Stimulated activated CD8-positive, alpha-beta memory T cell treated with anti-CD3 and anti-CD28 coated beads, Interleukin-4, amount 100 ng/mL, for 48 hours (primary cell): Measurements from ENCODE around the gene KCNH2.
"Not testable (repeated sequence)": the region's sequence is repeated elsewhere in the genome, so short reads cannot be mapped to it uniquely, and the experiment has no call there.

Source experiments
- DNase-seq: peaks from one replicate; pipeline ENCODE4 v3.0.0-alpha.2; 2020

KCNH2 gene

DNA sequence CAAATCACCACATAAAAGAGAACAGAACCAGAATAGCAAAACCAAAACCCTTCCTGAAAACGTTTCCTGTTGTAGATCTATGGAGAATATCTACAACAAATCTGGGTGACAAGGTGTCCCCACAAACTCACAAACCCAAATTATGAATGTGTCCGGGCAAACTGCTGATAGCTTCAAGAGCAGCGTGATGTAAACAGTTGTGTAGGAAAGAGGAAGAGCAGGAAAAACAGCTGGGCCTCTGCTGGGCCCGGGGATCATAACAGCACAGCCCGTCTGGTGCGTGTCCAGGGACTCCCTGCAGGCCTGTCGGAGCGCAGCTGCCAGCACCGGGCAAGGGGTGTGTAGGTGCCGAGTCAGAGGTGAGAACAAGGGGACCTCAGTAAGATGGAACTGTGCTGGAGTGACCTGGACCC, 53.7 kb downstream of the KCNH2 start:
- no peak for DNase-seq

DNA sequence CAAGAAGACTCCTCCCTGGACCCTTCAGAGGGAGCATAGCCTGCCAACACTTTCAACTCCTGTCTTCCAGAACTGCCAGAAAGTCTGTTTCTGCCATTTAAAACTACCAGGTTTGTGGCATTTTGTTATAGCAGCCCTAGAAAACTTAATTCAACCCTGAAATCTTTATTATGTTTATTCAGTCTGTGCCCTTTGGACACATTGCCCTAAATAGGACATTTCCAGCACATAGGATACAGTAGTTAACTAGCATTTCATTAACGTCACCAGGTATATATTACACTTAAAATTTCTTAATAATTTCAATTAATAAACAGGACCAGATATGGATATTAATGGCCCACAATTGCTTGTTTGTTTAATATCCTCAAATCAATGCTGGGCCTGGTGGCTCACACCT, 54.3 kb downstream of the KCNH2 start:
- no peak for DNase-seq

DNA sequence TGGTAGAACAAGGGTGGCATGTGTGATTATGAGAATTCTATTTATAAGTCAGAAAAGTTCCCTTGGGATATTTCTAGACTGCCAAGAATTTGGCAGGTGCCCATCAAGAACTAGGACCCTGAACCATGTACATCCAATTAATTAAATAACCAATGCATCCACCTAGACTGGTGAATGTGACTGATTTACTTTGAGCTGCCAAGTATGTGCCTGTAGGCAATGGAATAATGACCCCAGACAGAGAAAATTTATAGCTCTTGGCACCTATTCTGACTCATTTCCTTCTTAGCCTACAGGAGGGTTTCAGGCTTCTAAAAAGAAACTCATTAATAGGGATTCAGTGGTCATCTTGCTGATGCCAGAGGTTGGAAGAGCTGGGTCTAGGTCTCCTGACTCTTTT, 54.9 kb downstream of the KCNH2 start:
- DNase-seq: no peak

DNA sequence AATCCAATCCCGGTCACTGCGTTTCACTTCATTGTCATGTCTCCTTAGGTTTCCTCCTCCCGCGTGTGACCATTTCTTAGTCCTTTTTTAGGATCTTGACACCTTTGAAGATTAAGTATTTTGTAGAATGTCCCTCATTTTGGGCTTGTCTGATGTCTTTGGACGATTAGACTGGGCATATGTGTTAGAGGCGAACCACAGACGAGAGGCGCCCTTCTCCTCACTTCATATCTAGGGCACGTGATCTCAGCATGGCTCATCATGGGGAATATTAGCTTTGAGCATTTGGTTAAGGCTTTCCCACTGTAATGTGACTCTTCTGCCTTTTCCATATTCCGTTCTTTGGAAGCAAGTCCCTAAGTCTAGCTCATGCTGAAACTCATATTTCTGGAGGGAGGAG, 59.0 kb downstream of the KCNH2 start:
- no peak for DNase-seq

DNA sequence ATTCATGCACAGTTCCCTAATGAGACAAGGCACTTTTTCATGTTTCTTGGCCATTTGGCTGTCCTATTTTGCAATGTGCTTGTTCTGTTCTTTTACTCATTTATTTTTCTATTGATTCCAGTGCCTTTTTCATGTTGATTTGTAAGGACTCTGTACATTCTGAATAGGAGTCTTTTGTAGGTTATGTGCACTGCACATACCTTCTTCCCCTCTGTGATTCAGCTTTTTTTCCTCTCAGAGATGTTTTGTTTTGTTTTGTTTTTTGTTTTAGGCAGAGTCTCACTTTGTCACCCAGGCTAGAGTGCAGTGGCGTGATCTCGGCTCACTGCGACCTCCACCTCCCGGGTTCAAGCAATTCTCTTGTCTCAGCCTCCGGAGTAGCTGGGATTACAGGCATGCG, 59.7 kb downstream of the KCNH2 start:
- no peak for DNase-seq

DNA sequence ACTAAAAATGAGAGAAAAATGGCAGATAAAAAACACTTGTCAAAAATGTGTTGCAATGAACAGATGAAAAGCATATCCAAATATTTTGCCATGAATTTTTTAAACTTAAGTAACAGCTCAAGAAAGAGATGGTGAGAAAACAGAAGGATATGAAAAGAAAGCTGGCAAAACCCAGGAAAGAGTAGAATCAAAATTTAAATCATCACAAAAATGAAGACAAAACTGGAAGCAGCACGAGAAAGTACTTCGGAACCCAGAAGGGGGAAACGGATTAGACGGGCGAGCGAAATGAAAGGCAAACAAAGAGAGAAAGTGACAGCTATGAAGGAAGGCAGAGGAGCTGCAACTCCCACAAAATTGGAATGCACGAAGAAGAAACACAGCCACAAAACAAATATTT, 60.2 kb downstream of the KCNH2 start:
- DNase-seq: no peak

DNA sequence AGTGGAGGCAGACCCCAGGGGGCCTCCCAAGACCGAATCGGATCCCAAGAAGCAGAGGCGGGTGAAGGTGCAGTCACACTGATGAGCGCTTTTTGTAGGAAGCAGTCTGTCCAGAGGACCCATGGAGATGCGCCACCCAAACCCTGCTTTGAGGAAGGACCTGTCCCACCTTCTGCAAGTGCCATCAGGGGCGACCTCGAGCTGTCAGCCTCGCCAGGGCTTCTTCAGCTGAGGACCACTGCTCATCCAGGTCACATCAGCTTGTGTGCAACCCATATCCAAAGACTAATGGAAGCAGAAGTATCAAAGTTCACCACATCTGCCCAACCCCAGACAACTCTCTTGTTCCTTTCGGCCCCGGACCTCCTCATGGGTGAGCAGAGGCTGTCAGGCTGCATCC, 61.5 kb downstream of the KCNH2 start:
- DNase-seq: no peak

DNA sequence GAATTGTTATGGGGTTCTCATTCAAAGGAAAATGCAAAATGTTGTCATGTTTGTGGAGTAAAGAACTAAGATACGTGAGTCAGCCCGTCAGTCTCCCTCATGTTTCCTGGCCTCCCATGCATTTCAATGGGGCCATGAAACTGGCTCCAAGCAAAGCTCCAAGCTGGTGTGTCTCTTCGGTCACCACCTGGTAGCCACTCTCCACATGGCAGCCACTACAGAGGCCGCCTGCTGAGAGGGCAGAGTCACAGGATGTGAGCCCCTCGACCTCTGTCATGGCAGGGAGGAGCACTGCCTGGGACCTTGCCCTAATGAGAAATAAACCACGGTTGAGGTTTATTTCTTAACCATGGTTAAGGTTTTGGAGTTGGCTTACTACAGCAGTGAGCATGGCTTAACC, 63.2 kb downstream of the KCNH2 start:
- DNase-seq: no peak

DNA sequence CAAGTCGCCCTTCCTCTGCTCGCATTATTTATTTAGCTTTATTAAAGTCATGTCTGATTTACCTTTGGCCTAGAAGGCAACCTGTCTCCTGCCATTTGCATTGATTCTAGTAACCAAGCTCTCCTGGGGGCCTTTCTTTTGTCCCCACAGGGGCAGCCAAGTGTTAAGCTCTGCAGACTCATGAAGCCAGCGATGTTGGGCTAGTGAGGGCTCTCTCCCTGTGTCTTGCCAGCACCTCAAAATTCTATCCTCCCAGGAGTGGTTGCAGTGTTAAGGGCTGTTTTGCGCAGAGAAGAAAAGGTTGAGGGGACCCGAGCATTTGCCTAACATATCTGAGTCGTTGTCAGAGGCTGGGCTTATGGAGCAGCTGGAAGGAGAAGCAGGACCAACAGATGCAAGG, 63.9 kb downstream of the KCNH2 start:
- DNase-seq: no peak

DNA sequence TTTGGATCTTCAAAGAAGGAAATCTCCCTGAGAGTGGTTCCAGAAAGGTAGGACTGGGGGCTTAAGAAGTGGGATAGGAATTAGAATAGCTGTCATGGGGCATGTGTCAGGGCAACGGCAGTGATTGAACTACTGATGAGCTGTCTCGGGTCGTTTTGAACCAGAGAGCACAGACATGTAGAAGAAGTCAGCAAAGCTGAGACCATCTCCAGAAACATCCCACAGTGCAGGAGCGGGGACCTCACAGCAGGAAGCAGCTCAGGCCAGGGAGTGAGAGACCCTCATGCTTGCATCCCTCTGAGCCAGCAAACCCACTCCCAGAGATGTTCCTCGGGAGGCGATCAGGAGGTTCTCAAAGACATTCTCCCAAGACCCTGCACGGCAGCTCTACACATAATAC, 65.7 kb downstream of the KCNH2 start:
- DNase-seq: no peak

DNA sequence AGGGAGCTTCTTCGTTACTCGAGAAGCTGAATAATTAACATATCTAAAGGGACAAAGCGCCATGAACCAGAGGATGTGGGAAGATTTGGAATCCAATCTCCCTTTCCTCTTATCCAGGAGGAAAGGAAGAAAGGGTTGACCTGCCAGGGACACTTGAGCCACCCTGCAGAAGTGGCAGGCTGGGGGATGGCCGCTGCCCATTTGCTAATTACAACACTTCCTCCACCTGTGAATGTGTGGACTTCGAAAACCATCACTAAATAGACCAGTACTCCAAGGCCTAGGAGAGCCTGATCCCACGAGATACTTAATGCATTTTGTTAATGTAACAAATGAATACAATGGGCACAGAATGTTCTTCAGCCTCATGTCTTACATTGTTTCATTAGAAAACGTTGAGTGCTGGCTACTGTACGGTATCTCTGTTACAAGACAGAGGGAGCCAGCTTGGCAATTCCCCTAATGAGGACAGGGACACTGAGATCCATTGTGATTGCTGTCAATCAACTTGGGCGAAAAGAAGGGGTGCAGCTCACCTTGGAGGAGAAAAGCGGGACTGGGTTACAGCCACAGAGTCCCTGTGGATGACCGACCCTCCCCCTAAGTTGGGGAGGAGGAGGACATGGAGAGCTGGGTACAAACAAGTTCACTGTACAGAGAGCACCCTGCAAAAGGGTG, 66.4 kb downstream of the KCNH2 start:
- DNase-seq: no peak

DNA sequence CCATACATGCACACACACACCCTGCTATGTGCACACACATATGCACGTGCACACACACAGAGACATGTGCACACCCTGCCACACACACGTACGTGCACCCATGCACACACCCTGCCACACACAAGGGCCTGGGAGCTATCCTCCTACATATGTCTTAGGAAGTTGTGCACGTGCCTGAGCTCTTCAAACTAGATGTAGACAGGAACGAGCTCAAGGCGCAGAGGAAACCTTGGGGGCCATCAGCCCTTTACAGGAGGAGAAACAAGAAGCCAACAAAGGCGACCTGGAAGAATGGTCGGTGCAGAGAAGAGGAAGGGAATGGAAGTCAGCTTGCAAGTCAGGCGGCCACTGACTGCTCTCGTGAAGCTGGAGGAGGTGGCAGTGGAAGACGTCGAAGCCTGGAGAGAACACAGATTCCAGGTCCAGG, 67.1 kb downstream of the KCNH2 start:
- no peak for DNase-seq

DNA sequence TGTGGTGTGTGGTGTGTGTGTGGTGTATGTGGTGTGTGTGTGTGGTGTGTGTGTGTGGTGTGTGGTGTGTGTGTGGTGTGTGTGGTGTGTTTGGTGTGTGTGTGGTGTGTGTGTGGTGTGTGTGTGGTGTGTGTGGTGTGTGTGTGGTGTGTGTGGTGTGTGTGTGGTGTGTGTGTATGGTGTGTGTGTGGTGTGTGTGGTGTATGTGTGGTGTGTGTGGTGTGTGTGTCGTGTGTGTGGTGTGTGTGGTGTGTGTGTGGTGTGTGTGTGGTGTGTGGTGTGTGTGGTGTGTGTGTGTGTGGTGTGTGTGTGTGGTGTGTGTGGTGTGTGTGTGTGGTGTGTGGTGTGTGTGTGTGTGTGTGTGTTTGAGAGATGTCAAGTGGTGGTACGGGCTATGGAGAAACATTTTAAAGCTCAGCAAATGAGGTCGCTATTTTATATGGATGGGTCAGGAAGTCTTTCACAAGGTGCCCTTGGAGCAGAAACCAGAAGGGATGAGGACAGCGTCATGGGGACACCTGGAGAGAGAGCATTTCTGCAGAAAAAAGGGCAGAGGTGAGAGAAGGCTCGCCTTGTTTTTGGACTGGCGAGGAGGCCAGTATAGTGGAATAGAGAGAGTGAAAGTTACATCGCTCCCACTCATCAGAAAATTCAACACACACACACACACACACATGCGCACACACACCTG, 67.7 kb downstream of the KCNH2 start:
- DNase-seq: not testable (repeated sequence)

DNA sequence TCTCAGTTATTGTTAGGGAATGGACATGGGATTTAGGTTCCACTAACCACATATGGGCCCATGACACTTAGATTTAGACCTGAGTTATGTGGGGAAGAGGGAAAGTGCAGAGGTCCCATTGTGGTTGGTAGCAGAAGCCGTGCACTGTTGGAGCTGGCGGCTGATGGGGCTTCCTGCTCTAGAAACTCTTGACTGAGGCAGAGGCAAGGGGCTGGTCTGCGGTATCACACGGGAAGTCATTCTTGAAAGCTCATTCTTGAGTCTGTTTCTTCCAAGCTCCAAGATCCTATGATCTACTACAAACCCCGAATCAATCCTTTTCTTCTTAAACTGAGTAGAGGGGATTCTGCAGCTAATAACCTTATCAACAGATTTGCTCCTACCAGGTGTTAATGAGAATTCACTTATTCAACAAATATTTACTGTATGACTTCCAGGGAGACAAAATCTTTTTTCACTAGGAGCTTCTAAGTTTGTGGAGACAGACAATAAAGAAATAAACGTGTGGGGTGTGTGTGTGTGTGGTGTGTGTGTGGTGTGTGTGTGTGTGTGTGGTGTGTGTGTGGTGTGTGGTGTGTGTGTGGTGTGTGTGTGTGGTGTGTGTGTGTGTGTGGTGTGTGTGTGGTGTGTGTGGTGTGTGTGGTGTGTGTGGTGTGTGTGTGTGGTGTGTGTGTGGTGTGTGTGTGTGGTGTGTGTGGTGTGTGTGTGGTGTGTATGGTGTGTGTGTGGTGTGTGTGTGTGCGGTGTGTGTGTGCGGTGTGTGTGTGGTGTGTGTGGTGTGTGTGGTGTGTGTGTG, 68.7 kb downstream of the KCNH2 start:
- DNase-seq: no peak

DNA sequence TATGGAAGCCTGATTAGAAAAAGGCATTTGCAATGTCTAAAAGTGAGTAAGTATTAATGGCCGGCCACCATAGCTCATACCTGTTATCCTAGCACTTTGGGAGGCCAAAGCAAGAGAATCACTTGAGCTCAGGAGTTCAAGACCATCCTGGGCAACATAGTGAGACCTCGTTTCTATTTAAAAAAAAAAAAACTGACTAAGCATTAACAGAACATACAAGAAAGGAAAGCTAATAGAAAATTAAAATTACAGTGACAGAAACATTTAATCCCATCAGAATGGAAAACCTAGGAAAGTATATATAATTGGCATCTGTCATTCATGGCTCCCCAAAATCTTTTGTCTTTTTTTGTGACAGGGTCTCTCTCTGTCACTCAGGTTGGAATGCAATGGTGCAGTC, 69.9 kb downstream of the KCNH2 start:
- no peak for DNase-seq

DNA sequence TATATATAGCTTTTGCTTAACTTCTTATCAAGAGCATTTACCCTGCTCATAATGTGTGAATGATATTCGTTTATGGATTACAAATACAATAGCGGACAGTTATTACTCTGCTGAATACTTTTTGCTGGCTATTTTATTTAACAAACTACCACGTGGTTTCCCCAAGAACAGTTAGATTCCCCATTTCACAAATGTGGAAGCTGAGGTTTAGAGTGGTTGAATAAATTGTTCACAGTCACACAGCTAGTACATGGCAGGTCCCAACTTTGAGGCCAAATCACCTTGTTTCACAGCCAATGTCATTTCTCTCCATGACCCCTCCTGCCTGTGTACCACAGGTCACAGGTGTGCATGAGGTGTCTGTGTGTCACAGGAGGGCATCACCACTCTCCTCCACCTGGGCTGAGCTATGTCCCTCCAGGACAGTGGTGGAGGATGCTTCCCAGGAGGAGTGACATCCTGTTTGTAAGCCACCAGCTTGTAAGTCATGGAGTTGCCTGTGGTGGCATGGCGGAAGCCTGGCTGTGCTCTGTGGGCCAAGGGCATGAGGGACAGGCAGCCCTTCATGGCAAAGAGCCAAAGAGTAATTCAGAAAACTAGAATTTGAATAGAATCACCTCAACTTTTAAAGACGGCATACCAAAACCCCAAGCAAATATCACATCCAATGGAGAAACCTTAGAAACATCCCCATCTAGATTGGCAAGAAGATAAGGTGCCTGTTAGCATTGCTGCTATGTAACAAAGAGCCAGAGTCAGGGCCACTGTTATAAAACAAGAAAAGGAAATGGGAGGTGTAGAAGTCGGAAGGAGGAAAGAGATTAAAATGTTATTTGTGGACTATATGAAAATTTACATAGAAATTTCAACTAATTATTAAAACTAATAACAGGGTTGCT, 73.9 kb downstream of the KCNH2 start:
- DNase-seq: no peak

DNA sequence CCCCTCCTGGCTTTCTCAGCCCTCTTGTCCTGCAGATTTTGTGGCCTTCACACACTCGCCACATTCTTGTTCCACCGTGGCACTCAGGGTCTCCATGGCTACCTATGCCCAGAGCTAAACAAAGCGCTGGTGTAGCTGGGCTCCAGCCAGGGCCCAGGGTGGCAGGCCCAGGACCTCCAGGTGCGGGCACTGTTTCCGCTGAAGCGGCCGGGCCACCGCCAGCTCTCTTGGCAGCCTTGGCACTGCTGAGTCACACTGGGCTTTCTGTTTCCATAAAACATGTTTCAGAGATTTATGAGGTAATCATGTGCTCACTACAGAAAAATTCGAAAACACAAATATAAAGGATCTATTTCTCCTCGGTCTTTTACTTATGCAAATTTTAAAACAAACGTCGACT, 74.5 kb downstream of the KCNH2 start:
- DNase-seq: no peak

DNA sequence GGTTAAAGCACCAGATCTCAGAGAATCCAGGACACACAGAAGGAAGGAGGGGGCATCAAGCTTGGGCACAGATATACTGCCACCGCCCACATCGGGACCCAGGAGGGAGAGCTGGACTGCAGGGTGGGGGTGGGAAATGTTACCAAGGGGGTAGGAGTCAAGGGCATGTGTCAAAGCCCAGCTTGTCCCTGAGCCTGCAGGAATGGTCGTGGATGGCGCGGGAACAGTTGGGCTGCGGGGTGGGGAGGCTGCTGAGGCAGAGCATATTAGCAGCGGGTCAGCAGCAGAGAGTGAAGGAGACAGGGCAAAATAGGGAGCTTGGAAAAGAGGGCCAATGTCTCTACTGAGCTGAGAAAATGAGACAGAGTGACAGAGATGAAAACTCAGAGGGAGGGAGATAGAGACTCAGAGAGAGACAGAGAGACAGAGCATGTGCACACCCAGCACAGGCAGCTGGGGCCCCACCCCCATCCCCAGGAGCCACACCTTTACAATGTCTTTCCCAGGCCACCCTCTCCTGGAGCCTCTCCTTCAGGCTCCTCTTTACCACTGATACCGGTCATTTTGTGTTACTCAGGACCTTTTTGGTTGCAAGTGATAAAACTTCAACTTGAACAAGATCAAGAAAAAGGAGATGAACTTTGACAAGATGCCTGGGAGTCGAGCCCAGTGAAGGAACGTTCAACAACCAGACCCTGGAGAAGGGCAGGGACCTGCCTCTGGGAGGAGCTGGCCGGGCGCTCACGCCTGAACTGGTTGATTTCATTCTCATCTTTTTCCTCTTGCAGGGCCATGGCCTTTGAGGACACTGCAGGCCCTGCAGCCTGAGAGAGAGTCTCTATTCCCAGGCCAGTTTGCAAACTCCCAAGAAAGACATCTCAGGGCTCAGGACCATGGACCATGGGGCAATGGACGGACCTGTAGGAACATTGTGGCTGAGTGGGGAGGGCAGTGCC, 75.8 kb downstream of the KCNH2 start:
- DNase-seq: no peak

DNA sequence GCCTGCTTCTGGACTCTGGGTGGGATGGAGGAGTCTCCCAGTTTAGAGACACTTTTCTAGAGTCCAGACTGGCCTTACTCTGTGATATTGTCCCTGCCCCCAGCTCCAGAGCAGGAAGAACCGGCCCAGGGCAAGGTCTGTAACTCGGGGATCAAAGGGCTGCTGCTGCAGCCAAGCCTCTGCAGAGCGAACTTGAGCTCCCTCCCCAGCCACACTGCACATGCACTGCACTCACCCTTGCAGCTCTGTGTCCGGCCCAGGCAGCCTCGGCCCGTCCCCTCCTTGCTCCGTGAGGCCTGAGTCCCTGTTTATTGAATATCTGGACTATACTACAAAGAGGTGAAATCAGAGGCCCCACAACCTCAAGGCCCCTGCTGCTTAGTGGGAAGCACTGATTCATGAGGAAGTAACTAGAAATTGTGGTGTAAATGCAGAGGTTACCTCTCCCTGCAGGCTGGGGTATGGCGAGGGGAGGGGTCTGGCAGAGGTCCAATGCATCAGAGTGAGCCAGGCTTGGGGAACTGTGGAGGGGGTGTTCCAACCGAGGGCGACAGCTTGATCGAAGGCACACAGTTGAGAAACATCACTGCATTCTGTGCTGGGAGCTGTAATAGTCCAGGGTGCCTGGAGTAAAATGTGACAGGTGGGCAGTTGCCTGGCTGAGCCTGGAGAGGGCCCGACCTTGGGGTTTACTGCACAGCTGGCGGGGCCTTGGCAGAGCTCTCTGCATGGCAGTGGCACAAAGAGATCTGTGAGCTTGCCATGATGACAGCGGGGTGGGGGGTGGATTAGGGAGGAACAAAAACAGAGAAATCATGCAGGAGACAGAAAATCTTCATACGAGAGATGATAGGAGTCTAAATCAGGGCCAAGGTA, 76.7 kb downstream of the KCNH2 start:
- no peak for DNase-seq

DNA sequence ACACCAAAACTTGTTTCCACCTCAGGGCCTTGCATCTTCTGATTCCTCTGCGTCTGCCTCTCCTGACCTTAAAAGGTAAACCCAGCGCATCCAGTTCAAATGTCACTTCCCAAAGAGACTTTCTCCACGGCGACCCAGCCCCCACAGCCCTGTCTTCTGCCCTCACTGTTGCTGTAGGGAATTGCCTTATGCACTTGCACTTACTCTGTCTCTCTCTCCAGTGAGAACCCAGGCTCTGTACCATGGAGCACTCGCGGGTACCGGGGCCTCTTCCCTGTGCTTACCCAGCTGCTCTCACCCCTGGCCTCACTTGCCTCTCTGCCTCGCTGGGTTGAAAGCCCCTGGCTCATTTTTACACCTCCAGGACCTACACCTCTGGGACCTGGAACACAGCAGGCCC, 77.4 kb downstream of the KCNH2 start:
- no peak for DNase-seq
